Keratinocyte (primary cell): ENCODE measurements around the gene SLC29A1. TPM values are rescaled to one million over a fixed set of nuclear protein-coding genes. Genes with fewer than 3 reads are reported as not detected.

Experiments
- DNase-seq: peaks from one replicate; pipeline ENCODE4 v3.0.0-alpha.2; 2011; ENCODE audit warnings: low read depth, missing footprints, low spot score
- FAIRE-seq: peaks from 2 replicates; lab custom pipeline; 2011; peaks lifted over from hg19 to GRCh38; lab: Jason Lieb, UNC
- H2AFZ ChIP-seq: 2 replicates; pipeline ENCODE4 v1.6.0; 2012; ENCODE audit warnings: low read length, control low read depth, inconsistent platforms; ENCODE audit not compliant: control insufficient read depth
- H3K27ac ChIP-seq: 2 replicates; pipeline ENCODE4 v1.5.1; 2011; ENCODE audit warnings: low read length; ENCODE audit not compliant: control insufficient read depth, insufficient read depth
- H3K27me3 ChIP-seq: 3 replicates; pipeline ENCODE4 v1.6.0; 2011; ENCODE audit warnings: low read length; ENCODE audit not compliant: control insufficient read depth, insufficient read depth; ENCODE audit errors: extremely low read depth
- H3K36me3 ChIP-seq, 2 experiments: 2 replicates in 1 of 2; 3 replicates in 1 of 2; pipeline ENCODE4 v1.5.1; 2011; ENCODE audit warnings: low read length in 2 of 2, mild to moderate bottlenecking in 1 of 2; ENCODE audit not compliant: control insufficient read depth in 2 of 2, insufficient read depth in 2 of 2; ENCODE audit errors: extremely low read depth in 1 of 2
- H3K4me1 ChIP-seq: 3 replicates; pipeline ENCODE4 v1.5.1; 2011; ENCODE audit warnings: low read length; ENCODE audit not compliant: control insufficient read depth, insufficient read depth; ENCODE audit errors: extremely low read depth
- H3K4me2 ChIP-seq: 3 replicates; pipeline ENCODE4 v1.6.0; 2011; ENCODE audit warnings: low read depth, low read length; ENCODE audit not compliant: control insufficient read depth, insufficient read depth; ENCODE audit errors: extremely low read depth
- H3K4me3 ChIP-seq, 3 experiments: fragments of 200-600 bp in 1 of 3; sonication (generic) in 1 of 3; 2 replicates in 2 of 3; 3 replicates in 1 of 3; pipeline ENCODE4 v1.5.1; 2011 to 2016; ENCODE audit warnings: low read length in 3 of 3, mild to moderate bottlenecking in 3 of 3, control low read depth in 2 of 3, inconsistent platforms in 1 of 3, low read depth in 1 of 3, mixed read lengths in 1 of 3, mixed run types in 1 of 3, moderate library complexity in 1 of 3; ENCODE audit not compliant: control insufficient read depth in 2 of 3, insufficient read depth in 2 of 3; ENCODE audit errors: extremely low read depth in 1 of 3
- H3K79me2 ChIP-seq: 2 replicates; pipeline ENCODE4 v1.6.0; 2012; ENCODE audit warnings: low read length; ENCODE audit not compliant: control insufficient read depth, insufficient read depth
- H3K9ac ChIP-seq: 3 replicates; pipeline ENCODE4 v1.6.0; 2011; ENCODE audit warnings: low read length; ENCODE audit not compliant: control insufficient read depth, insufficient read depth; ENCODE audit errors: extremely low read depth
- H3K9me1 ChIP-seq: 3 replicates; pipeline ENCODE4 v1.6.0; 2011; ENCODE audit warnings: low read length; ENCODE audit not compliant: control insufficient read depth, insufficient read depth; ENCODE audit errors: extremely low read depth
- H3K9me3 ChIP-seq: 2 replicates; pipeline ENCODE4 v1.5.1; 2012; ENCODE audit warnings: low read depth, low read length; ENCODE audit not compliant: control insufficient read depth
- H4K20me1 ChIP-seq: 3 replicates; pipeline ENCODE4 v1.6.0; 2011; ENCODE audit warnings: low read length; ENCODE audit not compliant: control insufficient read depth, insufficient read depth; ENCODE audit errors: extremely low read depth
- CTCF ChIP-seq, 3 experiments: IDR thresholded peaks in 1 of 3; conservative IDR thresholded peaks in 1 of 3; optimal IDR thresholded peaks in 1 of 3; 2 replicates in 2 of 3; 3 replicates in 1 of 3; pipeline versions ENCODE3 to v1.5.1; 2011; ENCODE audit warnings: low read length in 3 of 3, mild to moderate bottlenecking in 3 of 3, moderate library complexity in 2 of 3, control low read depth in 1 of 3, inconsistent platforms in 1 of 3; ENCODE audit not compliant: insufficient read depth in 2 of 3; ENCODE audit errors: extremely low read depth in 1 of 3
- EZH2 ChIP-seq: IDR thresholded peaks from one replicate; pipeline ENCODE4 v1.6.1; 2012; ENCODE audit warnings: inconsistent platforms, mild to moderate bottlenecking, low read length, moderate library complexity
- dilution Hi-C: fragments of 300-500 bp; cut with MboI; formaldehyde crosslinking; loops from one replicate; pipeline ENCODE4 v1.7.0; 2020; ENCODE audit warnings: low sequenced_read_pairs; ENCODE audit not compliant: extremely low pct_ligation_motif_present
- polyA plus RNA-seq, 5 experiments: library from polyadenylated mRNA; depleted of rRNA in 3 of 5; stranded (reverse) in 3 of 5; stranded (forward) in 1 of 5; unstranded in 1 of 5; fragments of >200 nt; gene quantifications; 1 replicate in 1 of 5; 2 replicates in 3 of 5; 3 replicates in 1 of 5; pipeline versions ENCODE4 v1.2.1 to v1.2.3, GENCODE V29; 2011 to 2012; ENCODE audit warnings: missing spikeins in 2 of 5, low read depth in 1 of 5, low replicate concordance in 1 of 5

SLC29A1 gene
- polyA plus RNA-seq, 1 donor (not counting 4 experiments of a cell fraction or from before 2014, with no cell fraction given): 51.0 TPM

DNA sequence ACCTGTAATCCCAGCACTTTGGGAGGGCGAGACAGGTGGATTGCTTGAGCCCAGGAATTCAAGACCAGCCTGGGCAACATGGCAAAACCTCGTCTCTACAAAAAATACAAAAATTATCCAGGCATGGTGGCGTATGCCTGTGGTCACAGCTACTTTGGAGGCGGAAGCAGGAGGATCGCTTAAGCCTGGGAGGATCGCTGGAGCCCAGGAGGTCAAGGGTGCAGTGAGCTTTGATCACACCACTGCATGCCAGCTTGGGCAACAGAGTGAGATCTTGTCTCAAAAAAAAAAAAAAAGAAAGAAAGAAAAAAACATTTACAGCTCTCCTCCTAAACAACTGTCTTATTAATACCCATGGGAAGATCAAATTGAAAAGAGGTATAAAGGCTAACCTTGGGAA, 15.4 kb upstream of the SLC29A1 start:
- Histone ChIP-seq H3K27ac (no peak overlapping the region), H3K4me1 (peaks cover 11% of the 10 kb centered on the region), H3K9me1 (no peaks in the 10 kb centered on the region), H3K9me3 (no peaks in the 10 kb centered on the region), H3K4me3 (no peak overlapping the region), H2AFZ (no peak overlapping the region), H3K36me3 (no peaks in the 10 kb centered on the region), H4K20me1 (no peaks in the 10 kb centered on the region), H3K4me2 (no peak overlapping the region), H3K9ac (no peak overlapping the region), H3K27me3 (no peaks in the 10 kb centered on the region), H3K79me2 (no peaks in the 10 kb centered on the region)
- TF ChIP-seq EZH2 (no peak), CTCF (optimal IDR thresholded peaks at IDR 0.05 in 1 of 3, IDR thresholded peaks at IDR 0.05 in 1 of 3, conservative IDR thresholded peaks at IDR 0.05 in 1 of 3; ENCODE audit: extremely low read depth in 1 of 3, insufficient read depth in 2 of 3, low read length in 3 of 3) (no peak)
- FAIRE-seq: no peak
- dilution Hi-C loops: no loop called here
- no peak for DNase-seq

DNA sequence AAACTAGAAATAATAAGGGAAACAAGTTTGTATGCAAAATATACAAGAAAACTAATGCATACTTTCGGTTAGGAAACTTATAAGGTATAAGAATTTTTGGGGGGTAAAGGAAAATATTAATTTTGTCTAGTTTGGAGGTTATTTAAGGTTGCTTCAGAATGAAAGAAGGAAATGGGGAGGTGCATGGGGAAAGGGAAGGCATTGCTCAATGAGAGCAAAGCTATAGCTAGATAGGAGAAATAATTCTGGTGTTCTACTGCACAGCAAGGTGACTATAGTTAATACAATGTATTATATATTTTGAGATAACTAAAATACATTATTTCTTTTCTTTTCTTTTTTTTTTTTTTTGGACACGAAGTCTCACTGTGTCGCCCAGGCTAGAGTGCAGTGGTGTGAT, 12.1 kb upstream of the SLC29A1 start:
- Histone ChIP-seq H3K9me1 (no peaks in the 10 kb centered on the region), H3K27me3 (no peaks in the 10 kb centered on the region), H3K4me1 (peaks cover 5% of the 10 kb centered on the region), H3K4me3 (no peak overlapping the region), H3K9me3 (no peaks in the 10 kb centered on the region), H3K27ac (no peak overlapping the region), H3K79me2 (no peaks in the 10 kb centered on the region), H2AFZ (no peak overlapping the region), H4K20me1 (no peaks in the 10 kb centered on the region), H3K9ac (no peak overlapping the region), H3K36me3 (no peaks in the 10 kb centered on the region), H3K4me2 (no peak overlapping the region)
- dilution Hi-C loops: no loop called here
- DNase-seq: no peak
- no peak for FAIRE-seq
- TF ChIP-seq CTCF (optimal IDR thresholded peaks at IDR 0.05 in 1 of 3, IDR thresholded peaks at IDR 0.05 in 1 of 3, conservative IDR thresholded peaks at IDR 0.05 in 1 of 3; ENCODE audit: extremely low read depth in 1 of 3, insufficient read depth in 2 of 3, low read length in 3 of 3) (no peak), EZH2 (no peak)
